ENCODE measurements around the gene CD244.

GRCh38 chr1:160836981-160837557 is 25.6 kb downstream of the CD244 start:
- TF ChIP-seq POLR2A (IDR thresholded peaks at IDR 0.05): no peak
- TF ChIP-seq, protein P1, sequence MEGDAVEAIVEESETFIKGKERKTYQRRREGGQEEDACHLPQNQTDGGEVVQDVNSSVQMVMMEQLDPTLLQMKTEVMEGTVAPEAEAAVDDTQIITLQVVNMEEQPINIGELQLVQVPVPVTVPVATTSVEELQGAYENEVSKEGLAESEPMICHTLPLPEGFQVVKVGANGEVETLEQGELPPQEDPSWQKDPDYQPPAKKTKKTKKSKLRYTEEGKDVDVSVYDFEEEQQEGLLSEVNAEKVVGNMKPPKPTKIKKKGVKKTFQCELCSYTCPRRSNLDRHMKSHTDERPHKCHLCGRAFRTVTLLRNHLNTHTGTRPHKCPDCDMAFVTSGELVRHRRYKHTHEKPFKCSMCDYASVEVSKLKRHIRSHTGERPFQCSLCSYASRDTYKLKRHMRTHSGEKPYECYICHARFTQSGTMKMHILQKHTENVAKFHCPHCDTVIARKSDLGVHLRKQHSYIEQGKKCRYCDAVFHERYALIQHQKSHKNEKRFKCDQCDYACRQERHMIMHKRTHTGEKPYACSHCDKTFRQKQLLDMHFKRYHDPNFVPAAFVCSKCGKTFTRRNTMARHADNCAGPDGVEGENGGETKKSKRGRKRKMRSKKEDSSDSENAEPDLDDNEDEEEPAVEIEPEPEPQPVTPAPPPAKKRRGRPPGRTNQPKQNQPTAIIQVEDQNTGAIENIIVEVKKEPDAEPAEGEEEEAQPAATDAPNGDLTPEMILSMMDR (IDR thresholded peaks at IDR 0.05): no peak
